ENCODE measurements around the gene LRRC8C.

LRRC8C gene

GRCh38 chr1:89598450-89599331, 34.2 kb upstream of the LRRC8C start:
- Histone ChIP-seq H3K9ac (ENCODE audit: low read length) (no peak overlapping the region), H3K27me3 (ENCODE audit: control insufficient read depth, insufficient read depth, low read length) (no peaks in the 10 kb centered on the region), H3K4me1 (ENCODE audit: control insufficient read depth, insufficient read depth, low read length) (peaks cover 23% of the 10 kb centered on the region), H3K27ac (ENCODE audit: low read depth, low read length) (no peak overlapping the region), H3K9me3 (ENCODE audit: control insufficient read depth, insufficient read depth, low read depth, low read length) (no peaks in the 10 kb centered on the region), H3K36me3 (ENCODE audit: control insufficient read depth, insufficient read depth, low read length) (no peaks in the 10 kb centered on the region), H3K4me3 (ENCODE audit: low read depth, low read length) (0 out of 2 replicates have a peak overlapping the region, but pooled peaks have one; percentile 5)

- Histone ChIP-seq H3K4me1 (ENCODE audit: control insufficient read depth, insufficient read depth, low read length) (peaks cover 23% of the 10 kb centered on the region), H3K9ac (ENCODE audit: low read length) (no peak overlapping the region), H3K27me3 (ENCODE audit: control insufficient read depth, insufficient read depth, low read length) (no peaks in the 10 kb centered on the region), H3K27ac (ENCODE audit: low read depth, low read length) (no peak overlapping the region), H3K9me3 (ENCODE audit: control insufficient read depth, insufficient read depth, low read depth, low read length) (no peaks in the 10 kb centered on the region), H3K4me3 (ENCODE audit: low read depth, low read length) (no peak overlapping the region), H3K36me3 (ENCODE audit: control insufficient read depth, insufficient read depth, low read length) (no peaks in the 10 kb centered on the region)
Observed at GRCh38 chr1:89599332-89599630, 33.6 kb upstream of the LRRC8C start.

GRCh38 chr1:89600451-89601224, 32.3 kb upstream of the LRRC8C start:
- no peaks in the 10 kb centered on the region for H3K9me3 ChIP-seq (ENCODE audit: control insufficient read depth, insufficient read depth, low read depth, low read length)
- H3K27ac ChIP-seq (ENCODE audit: low read depth, low read length): no peak overlapping the region
- peaks cover 23% of the 10 kb centered on the region for H3K4me1 ChIP-seq (ENCODE audit: control insufficient read depth, insufficient read depth, low read length)
- no peak overlapping the region for H3K4me3 ChIP-seq (ENCODE audit: low read depth, low read length)
- no peaks in the 10 kb centered on the region for H3K36me3 ChIP-seq (ENCODE audit: control insufficient read depth, insufficient read depth, low read length)
- H3K27me3 ChIP-seq (ENCODE audit: control insufficient read depth, insufficient read depth, low read length): no peaks in the 10 kb centered on the region
- H3K9ac ChIP-seq (ENCODE audit: low read length): no peak overlapping the region

- H3K27me3 ChIP-seq (ENCODE audit: control insufficient read depth, insufficient read depth, low read length): no peaks in the 10 kb centered on the region
- no peaks in the 10 kb centered on the region for H3K9me3 ChIP-seq (ENCODE audit: control insufficient read depth, insufficient read depth, low read depth, low read length)
- H3K4me3 ChIP-seq (ENCODE audit: low read depth, low read length): no peak overlapping the region
- H3K27ac ChIP-seq (ENCODE audit: low read depth, low read length): no peak overlapping the region
- no peak overlapping the region for H3K9ac ChIP-seq (ENCODE audit: low read length)
- H3K36me3 ChIP-seq (ENCODE audit: control insufficient read depth, insufficient read depth, low read length): no peaks in the 10 kb centered on the region
- H3K4me1 ChIP-seq (ENCODE audit: control insufficient read depth, insufficient read depth, low read length): peaks cover 16% of the 10 kb centered on the region
Observed at GRCh38 chr1:89602871-89603404, 30.0 kb upstream of the LRRC8C start.

DNA sequence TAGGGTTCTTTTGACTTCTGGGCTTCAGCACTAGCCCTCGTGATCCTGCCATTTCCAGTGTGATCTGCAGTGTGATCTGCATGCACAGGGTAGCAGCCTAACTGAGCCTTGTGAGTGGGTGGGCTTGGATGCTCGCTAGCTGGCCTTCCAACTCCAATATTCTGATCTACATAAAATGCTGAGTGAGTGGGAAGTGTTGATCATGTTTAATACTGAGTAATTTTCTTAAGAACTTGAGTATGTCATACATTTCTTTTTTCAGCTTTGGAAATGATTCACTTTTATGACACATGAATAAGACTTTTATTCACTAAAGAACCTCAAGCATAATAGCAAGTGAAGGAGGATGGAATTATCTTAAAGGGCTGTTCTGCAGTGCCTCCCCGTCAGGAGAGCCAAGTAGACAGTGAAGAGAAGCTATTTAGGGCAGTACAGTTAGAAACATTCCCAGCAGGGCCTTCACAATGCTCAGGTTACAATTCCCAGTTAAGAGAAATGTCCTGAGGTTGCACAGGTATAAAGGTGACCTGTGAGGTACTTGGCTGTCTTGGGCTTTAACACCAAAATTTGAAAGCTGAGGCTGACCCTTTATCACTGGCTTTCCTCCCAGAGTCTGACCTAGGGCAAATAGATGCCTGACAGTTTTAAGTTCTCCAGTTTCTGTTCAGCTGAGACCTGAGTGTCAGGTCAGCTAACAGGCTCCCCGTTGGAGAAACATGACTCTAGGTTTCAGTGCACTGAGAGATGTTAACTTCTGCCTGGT, 29.1 kb upstream of the LRRC8C start:
- Histone ChIP-seq H3K4me3 (ENCODE audit: low read depth, low read length) (no peak overlapping the region), H3K9me3 (ENCODE audit: control insufficient read depth, insufficient read depth, low read depth, low read length) (no peaks in the 10 kb centered on the region), H3K36me3 (ENCODE audit: control insufficient read depth, insufficient read depth, low read length) (no peaks in the 10 kb centered on the region), H3K9ac (ENCODE audit: low read length) (no peak overlapping the region), H3K27me3 (ENCODE audit: control insufficient read depth, insufficient read depth, low read length) (no peaks in the 10 kb centered on the region), H3K27ac (ENCODE audit: low read depth, low read length) (no peak overlapping the region), H3K4me1 (ENCODE audit: control insufficient read depth, insufficient read depth, low read length) (peaks cover 7% of the 10 kb centered on the region)

DNA sequence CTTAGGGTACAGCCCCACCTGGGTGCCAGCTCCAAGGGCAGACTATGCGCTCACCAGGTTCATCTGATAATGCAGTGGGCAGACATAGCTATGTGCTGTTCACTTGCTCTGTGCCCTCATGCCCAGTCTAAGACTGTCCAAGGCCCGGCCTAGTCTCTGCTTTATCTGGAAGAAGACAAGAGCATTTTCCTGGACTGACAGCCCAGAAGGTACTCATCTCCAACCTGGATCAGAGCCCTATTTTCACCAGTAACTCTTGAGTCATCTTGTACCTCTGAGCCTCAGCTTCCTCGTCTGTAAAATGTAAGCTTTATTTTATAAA, 28.5 kb upstream of the LRRC8C start:
- no peaks in the 10 kb centered on the region for H3K36me3 ChIP-seq (ENCODE audit: control insufficient read depth, insufficient read depth, low read length)
- no peak overlapping the region for H3K4me3 ChIP-seq (ENCODE audit: low read depth, low read length)
- H3K4me1 ChIP-seq (ENCODE audit: control insufficient read depth, insufficient read depth, low read length): peaks cover 3% of the 10 kb centered on the region
- no peaks in the 10 kb centered on the region for H3K27me3 ChIP-seq (ENCODE audit: control insufficient read depth, insufficient read depth, low read length)
- no peaks in the 10 kb centered on the region for H3K9me3 ChIP-seq (ENCODE audit: control insufficient read depth, insufficient read depth, low read depth, low read length)
- H3K9ac ChIP-seq (ENCODE audit: low read length): no peak overlapping the region
- no peak overlapping the region for H3K27ac ChIP-seq (ENCODE audit: low read depth, low read length)

DNA sequence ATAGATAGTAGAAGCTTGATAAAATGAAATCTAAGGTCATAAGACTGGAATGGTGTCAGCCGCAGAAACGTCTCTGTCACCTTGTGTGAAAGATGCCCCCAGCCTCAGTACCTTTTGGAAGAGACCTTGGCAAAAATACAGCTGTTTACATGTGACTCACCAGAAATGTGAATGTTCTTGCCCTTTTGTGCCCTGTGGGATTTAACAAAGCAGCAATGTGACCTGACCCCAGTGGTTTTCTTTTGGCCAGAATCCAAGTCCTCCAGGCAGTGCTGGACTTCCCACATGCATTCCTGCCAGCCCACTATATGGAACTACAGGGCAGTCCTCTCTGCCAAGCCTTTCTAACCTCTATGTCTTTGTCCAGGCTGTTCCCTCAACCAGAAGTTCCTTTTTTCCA, 27.2 kb upstream of the LRRC8C start:
- no peaks in the 10 kb centered on the region for H3K27me3 ChIP-seq (ENCODE audit: control insufficient read depth, insufficient read depth, low read length)
- no peaks in the 10 kb centered on the region for H3K36me3 ChIP-seq (ENCODE audit: control insufficient read depth, insufficient read depth, low read length)
- H3K27ac ChIP-seq (ENCODE audit: low read depth, low read length): no peak overlapping the region
- no peak overlapping the region for H3K9ac ChIP-seq (ENCODE audit: low read length)
- H3K4me1 ChIP-seq (ENCODE audit: control insufficient read depth, insufficient read depth, low read length): no peaks in the 10 kb centered on the region
- H3K4me3 ChIP-seq (ENCODE audit: low read depth, low read length): no peak overlapping the region
- H3K9me3 ChIP-seq (ENCODE audit: control insufficient read depth, insufficient read depth, low read depth, low read length): no peaks in the 10 kb centered on the region

GRCh38 chr1:89606227-89606980, 26.5 kb upstream of the LRRC8C start:
- Histone ChIP-seq H3K4me1 (ENCODE audit: control insufficient read depth, insufficient read depth, low read length) (no peaks in the 10 kb centered on the region), H3K9ac (ENCODE audit: low read length) (no peak overlapping the region), H3K27ac (ENCODE audit: low read depth, low read length) (no peak overlapping the region), H3K27me3 (ENCODE audit: control insufficient read depth, insufficient read depth, low read length) (no peaks in the 10 kb centered on the region), H3K36me3 (ENCODE audit: control insufficient read depth, insufficient read depth, low read length) (no peaks in the 10 kb centered on the region), H3K4me3 (ENCODE audit: low read depth, low read length) (no peak overlapping the region), H3K9me3 (ENCODE audit: control insufficient read depth, insufficient read depth, low read depth, low read length) (no peaks in the 10 kb centered on the region)

DNA sequence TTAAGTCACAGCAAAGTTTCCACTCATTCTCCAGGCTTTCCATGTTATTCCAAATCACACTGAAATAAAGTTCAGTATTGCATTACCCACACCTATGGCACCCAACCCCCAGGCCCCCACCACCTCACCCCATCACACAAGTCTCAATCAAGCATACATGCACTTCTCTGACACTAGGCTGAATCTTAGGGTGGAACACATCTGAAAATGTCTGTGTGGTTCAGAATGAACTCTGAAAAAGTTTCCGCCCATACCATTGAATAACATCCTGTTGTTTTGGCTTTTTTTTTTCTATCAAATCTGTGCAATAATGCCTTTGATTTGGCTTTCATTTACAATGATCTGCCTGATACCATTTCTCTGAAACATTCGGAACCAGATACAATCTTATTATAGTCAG, 25.8 kb upstream of the LRRC8C start:
- Histone ChIP-seq H3K4me3 (ENCODE audit: low read depth, low read length) (no peak overlapping the region), H3K4me1 (ENCODE audit: control insufficient read depth, insufficient read depth, low read length) (no peaks in the 10 kb centered on the region)

GRCh38 chr1:89607586-89608318, 25.2 kb upstream of the LRRC8C start:
- no peaks in the 10 kb centered on the region for H3K27me3 ChIP-seq (ENCODE audit: control insufficient read depth, insufficient read depth, low read length)
- H3K27ac ChIP-seq (ENCODE audit: low read depth, low read length): no peak overlapping the region
- H3K4me3 ChIP-seq (ENCODE audit: low read depth, low read length): no peak overlapping the region
- H3K36me3 ChIP-seq (ENCODE audit: control insufficient read depth, insufficient read depth, low read length): no peaks in the 10 kb centered on the region
- no peaks in the 10 kb centered on the region for H3K9me3 ChIP-seq (ENCODE audit: control insufficient read depth, insufficient read depth, low read depth, low read length)
- H3K9ac ChIP-seq (ENCODE audit: low read length): no peak overlapping the region
- no peaks in the 10 kb centered on the region for H3K4me1 ChIP-seq (ENCODE audit: control insufficient read depth, insufficient read depth, low read length)

More for the DNA sequence above, 25.8 kb upstream of the LRRC8C start:
- Histone ChIP-seq H3K27me3 (ENCODE audit: control insufficient read depth, insufficient read depth, low read length) (no peaks in the 10 kb centered on the region), H3K9me3 (ENCODE audit: control insufficient read depth, insufficient read depth, low read depth, low read length) (no peaks in the 10 kb centered on the region), H3K9ac (ENCODE audit: low read length) (no peak overlapping the region), H3K27ac (ENCODE audit: low read depth, low read length) (no peak overlapping the region), H3K36me3 (ENCODE audit: control insufficient read depth, insufficient read depth, low read length) (no peaks in the 10 kb centered on the region)
